Fibroblast of lung (primary cell): ENCODE results near the gene LGR4. TPM values are rescaled to one million over a fixed set of nuclear protein-coding genes. Genes with fewer than 3 reads are reported as not detected.
A peak's percentile ranks its signal among the peaks of the same experiment; 100 is the strongest.
"Not testable (repeated sequence)": the region's sequence is repeated elsewhere in the genome, so short reads cannot be mapped to it uniquely, and the experiment has no call there.

Experiments used
- DNase-seq, 2 donors: peaks; one replicate each; pipeline versions ENCODE4 v3.0.0 to v3.0.0-alpha.2; 2010; ENCODE audit warnings: low read depth in 2 of 2
- H2AFZ ChIP-seq: 2 replicates; pipeline ENCODE4 v1.5.1; 2012; ENCODE audit warnings: low read length, control low read depth, inconsistent platforms
- H3K27ac ChIP-seq: 2 replicates; pipeline ENCODE4 v1.5.1; 2011; ENCODE audit warnings: low read length, control low read depth; ENCODE audit not compliant: insufficient read depth
- H3K27me3 ChIP-seq: 2 replicates; pipeline ENCODE4 v1.5.1; 2011; ENCODE audit warnings: mild to moderate bottlenecking, low read length; ENCODE audit not compliant: control insufficient read depth, insufficient read depth
- H3K36me3 ChIP-seq: 2 replicates; pipeline ENCODE4 v1.5.1; 2011; ENCODE audit warnings: low read length; ENCODE audit not compliant: control insufficient read depth, insufficient read depth
- H3K4me1 ChIP-seq: 2 replicates; pipeline ENCODE4 v1.5.1; 2011; ENCODE audit warnings: low read length; ENCODE audit not compliant: control insufficient read depth, insufficient read depth; ENCODE audit errors: extremely low read depth
- H3K4me2 ChIP-seq: 2 replicates; pipeline ENCODE4 v1.5.1; 2011; ENCODE audit warnings: low read length, control low read depth; ENCODE audit not compliant: insufficient read depth; ENCODE audit errors: extremely low read depth
- H3K4me3 ChIP-seq, 4 experiments: fragments of 200-600 bp in 1 of 4; sonication (generic) in 1 of 4; replicated peaks in 1 of 4; 2 replicates each; pipeline ENCODE4 v1.5.1; 2011 to 2016; ENCODE audit warnings: low read length in 4 of 4, low read depth in 3 of 4, mild to moderate bottlenecking in 3 of 4, control low read depth in 2 of 4, inconsistent platforms in 1 of 4, mixed read lengths in 1 of 4; ENCODE audit not compliant: insufficient read depth in 1 of 4; ENCODE audit errors: control extremely low read depth in 1 of 4
- H3K79me2 ChIP-seq: 2 replicates; pipeline ENCODE4 v1.5.1; 2012; ENCODE audit warnings: mild to moderate bottlenecking, low read length, inconsistent platforms; ENCODE audit not compliant: control insufficient read depth, insufficient read depth
- H3K9ac ChIP-seq: 2 replicates; pipeline ENCODE4 v1.5.1; 2011; ENCODE audit warnings: mild to moderate bottlenecking, low read length, control low read depth; ENCODE audit not compliant: insufficient read depth
- H3K9me3 ChIP-seq: 2 replicates; pipeline ENCODE4 v1.5.1; 2012; ENCODE audit warnings: low read depth, low read length; ENCODE audit not compliant: control insufficient read depth, insufficient read depth
- H4K20me1 ChIP-seq: 2 replicates; pipeline ENCODE4 v1.5.1; 2011; ENCODE audit warnings: low read length; ENCODE audit not compliant: control insufficient read depth, insufficient read depth; ENCODE audit errors: extremely low read depth
- EZH2 ChIP-seq: IDR thresholded peaks from 2 replicates; pipeline ENCODE4 v1.5.1; 2012; ENCODE audit warnings: low read length, control low read depth, mild to moderate bottlenecking; ENCODE audit errors: missing control alignments
- polyA plus RNA-seq, 2 donors: library from polyadenylated mRNA; depleted of rRNA in 1 of 2; stranded (reverse) in 1 of 2; unstranded in 1 of 2; fragments of >200 nt; gene quantifications; 2 replicates each; pipeline ENCODE4 v1.2.1, GENCODE V29; 2011 to 2012; ENCODE audit warnings: missing spikeins in 1 of 2
- total RNA-seq: library from RNA; depleted of rRNA; stranded (reverse); fragments of >200 nt; gene quantifications from 2 replicates; pipeline ENCODE4 v1.2.1, GENCODE V29; 2014
- TF ChIP-seq, protein P1 (sequence below), 2 donors: IDR thresholded peaks in 1 of 2; conservative IDR thresholded peaks in 1 of 2; 1 replicate in 1 of 2; 2 replicates in 1 of 2; pipeline ENCODE4 v1.5.1; 2011 to 2012; ENCODE audit warnings: low read length in 2 of 2, control low read depth in 1 of 2, inconsistent platforms in 1 of 2, low read depth in 1 of 2, mild to moderate bottlenecking in 1 of 2

LGR4 gene
- total and polyA plus RNA-seq, 2 donors (not counting 1 experiment from before 2014, with no cell fraction given), result 6.4 to 8.8 TPM

DNA sequence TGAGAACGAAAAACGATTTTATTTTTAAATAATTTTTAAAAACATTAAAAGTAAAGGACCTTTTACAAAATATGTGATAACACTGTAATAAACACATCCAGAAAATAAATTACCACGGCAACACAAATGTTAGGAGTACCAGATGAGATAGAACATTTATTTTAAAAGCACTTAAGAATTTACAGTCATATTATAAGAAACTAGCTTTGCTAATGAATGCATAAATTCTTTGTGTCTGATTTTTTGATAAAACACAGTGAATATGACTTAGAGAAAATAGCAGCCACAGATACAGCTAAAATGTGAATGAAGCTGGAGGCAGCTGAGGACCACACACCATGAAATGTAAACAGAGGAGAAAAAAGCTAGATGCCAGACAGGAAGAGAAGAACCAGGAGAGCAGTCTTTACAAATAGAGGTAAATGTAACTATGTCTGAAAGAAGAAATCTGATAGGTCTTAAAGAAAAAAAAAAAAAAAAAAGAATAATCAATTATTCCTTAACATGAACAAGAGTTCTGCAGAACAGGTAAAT is 124.2 kb downstream of the LGR4 start:
- Histone ChIP-seq H3K9ac (no peak overlapping the region), H3K36me3 (no peaks in the 10 kb centered on the region), H3K4me2 (no peak overlapping the region), H3K79me2 (no peaks in the 10 kb centered on the region), H3K4me3 (no peak overlapping the region), H3K4me1 (no peaks in the 10 kb centered on the region), H4K20me1 (no peaks in the 10 kb centered on the region), H3K27me3 (no peaks in the 10 kb centered on the region), H2AFZ (no peak overlapping the region), H3K27ac (no peak overlapping the region), H3K9me3 (no peaks in the 10 kb centered on the region)
- no peak for DNase-seq
- TF ChIP-seq EZH2, result no peak
- TF ChIP-seq, protein P1, sequence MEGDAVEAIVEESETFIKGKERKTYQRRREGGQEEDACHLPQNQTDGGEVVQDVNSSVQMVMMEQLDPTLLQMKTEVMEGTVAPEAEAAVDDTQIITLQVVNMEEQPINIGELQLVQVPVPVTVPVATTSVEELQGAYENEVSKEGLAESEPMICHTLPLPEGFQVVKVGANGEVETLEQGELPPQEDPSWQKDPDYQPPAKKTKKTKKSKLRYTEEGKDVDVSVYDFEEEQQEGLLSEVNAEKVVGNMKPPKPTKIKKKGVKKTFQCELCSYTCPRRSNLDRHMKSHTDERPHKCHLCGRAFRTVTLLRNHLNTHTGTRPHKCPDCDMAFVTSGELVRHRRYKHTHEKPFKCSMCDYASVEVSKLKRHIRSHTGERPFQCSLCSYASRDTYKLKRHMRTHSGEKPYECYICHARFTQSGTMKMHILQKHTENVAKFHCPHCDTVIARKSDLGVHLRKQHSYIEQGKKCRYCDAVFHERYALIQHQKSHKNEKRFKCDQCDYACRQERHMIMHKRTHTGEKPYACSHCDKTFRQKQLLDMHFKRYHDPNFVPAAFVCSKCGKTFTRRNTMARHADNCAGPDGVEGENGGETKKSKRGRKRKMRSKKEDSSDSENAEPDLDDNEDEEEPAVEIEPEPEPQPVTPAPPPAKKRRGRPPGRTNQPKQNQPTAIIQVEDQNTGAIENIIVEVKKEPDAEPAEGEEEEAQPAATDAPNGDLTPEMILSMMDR (conservative IDR thresholded peaks at IDR 0.05 in 1 of 2, IDR thresholded peaks at IDR 0.05 in 1 of 2; ENCODE audit: low read depth in 1 of 2, low read length in 2 of 2), result no peak

DNA sequence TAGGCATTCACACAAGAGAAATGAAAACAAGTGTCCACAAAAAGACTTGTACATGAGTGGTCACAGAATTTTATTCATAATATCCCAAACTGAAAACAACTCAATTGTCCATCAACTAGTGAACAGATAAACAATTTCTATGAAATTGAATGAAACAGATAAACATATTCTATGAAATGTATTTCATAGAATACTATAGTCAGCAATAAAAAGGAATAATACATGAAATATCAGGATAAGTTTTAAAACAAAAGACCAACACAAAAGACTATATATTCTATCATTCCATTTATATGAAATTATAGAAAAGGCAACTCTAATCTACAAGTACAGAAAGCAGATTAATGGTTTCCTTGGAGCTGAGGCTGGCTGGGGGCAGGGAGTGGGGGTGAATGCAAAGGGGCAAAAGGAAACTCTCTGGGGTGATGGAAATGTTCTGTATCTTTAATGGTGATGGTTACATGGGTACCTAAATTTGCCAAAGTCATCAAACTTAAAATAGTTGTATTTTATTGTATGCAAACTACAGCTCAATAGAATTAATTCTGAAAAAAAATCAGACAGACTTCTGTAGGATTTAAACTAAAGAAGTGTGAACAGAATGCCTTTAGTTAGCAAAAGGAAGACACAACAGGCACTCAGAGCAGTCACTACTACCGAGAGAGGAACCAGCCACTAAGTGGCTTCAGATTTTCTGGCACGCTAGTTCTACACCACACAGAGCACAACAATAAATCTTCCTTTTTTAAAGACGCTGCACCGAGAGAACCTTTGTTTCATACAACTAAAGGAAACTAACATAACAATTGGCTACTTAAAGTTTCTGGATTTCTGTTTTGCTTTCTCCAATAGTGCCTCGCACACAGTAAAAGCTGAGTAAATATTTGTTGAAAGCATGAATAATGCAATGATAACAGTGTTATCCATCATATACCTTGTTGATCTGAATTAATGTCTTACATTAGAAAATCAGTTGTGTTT is 124.9 kb downstream of the LGR4 start:
- H3K4me2 ChIP-seq, result peak overlapping the region; percentile 51
- no peak for DNase-seq
- no peak overlapping the region for H3K27ac ChIP-seq
- no peaks in the 10 kb centered on the region for H4K20me1 ChIP-seq
- no peaks in the 10 kb centered on the region for H3K9me3 ChIP-seq
- no peak overlapping the region for H3K4me3 ChIP-seq
- H3K4me1 ChIP-seq, result no peaks in the 10 kb centered on the region
- no peaks in the 10 kb centered on the region for H3K79me2 ChIP-seq
- TF ChIP-seq, protein P1 (conservative IDR thresholded peaks at IDR 0.05 in 1 of 2, IDR thresholded peaks at IDR 0.05 in 1 of 2; ENCODE audit: low read depth in 1 of 2, low read length in 2 of 2), result no peak
- TF ChIP-seq EZH2, result no peak
- no peak overlapping the region for H3K9ac ChIP-seq
- peak overlapping the region; percentile 60 for H2AFZ ChIP-seq
- no peaks in the 10 kb centered on the region for H3K27me3 ChIP-seq
- H3K36me3 ChIP-seq, result no peaks in the 10 kb centered on the region

DNA sequence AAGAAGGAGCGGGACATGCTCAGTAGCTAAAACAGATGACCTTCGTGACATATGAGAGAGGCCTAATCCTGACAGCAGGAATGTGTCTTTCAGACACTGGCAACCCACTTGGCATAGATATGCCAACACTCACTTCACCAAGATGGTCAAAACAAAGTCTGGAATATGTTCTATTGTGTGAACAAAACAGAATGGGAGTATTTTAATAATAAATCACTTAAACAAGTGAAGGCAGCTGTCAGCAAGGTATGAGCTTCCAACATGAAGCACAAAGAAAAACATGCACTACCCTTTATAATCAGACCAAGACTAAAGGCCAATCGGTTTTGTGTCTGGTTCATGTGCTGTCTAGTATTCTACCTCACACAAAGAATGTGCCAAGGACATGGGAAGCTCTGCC is 132.6 kb downstream of the LGR4 start:
- H4K20me1 ChIP-seq, result no peaks in the 10 kb centered on the region
- no peaks in the 10 kb centered on the region for H3K27me3 ChIP-seq
- DNase-seq, result no peak

DNA sequence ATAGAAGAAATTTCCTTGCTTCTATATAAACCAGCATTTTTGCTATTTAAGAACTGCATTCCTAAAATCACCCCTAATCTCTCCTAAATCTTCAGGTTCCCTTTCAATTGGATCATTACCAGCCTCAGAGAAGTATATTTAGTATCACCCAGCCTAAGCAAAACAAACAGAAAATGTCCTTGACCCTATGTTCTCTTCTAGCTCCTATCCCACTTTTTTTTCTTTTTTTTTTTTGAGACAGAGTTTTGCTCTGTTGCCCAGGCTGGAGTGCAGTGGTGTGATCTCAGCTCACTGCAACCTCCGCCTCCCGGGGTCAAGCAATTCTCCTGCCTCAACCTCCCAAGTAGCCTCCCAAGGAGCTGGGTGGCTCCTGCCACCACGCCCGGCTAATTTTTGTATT is 137.8 kb downstream of the LGR4 start:
- not testable (repeated sequence) for H3K4me1 ChIP-seq, H4K20me1 ChIP-seq, H3K9me3 ChIP-seq, H3K4me2 ChIP-seq, H3K27me3 ChIP-seq, DNase-seq, H3K36me3 ChIP-seq, H2AFZ ChIP-seq, H3K79me2 ChIP-seq, H3K4me3 ChIP-seq, H3K27ac ChIP-seq, H3K9ac ChIP-seq

More for the DNA sequence above, 132.6 kb downstream of the LGR4 start:
- Histone ChIP-seq H3K4me1 (no peaks in the 10 kb centered on the region), H3K27ac (no peak overlapping the region), H3K9ac (no peak overlapping the region), H2AFZ (no peak overlapping the region), H3K79me2 (no peaks in the 10 kb centered on the region), H3K4me3 (no peak overlapping the region), H3K9me3 (no peaks in the 10 kb centered on the region), H3K4me2 (no peak overlapping the region), H3K36me3 (no peaks in the 10 kb centered on the region)
- TF ChIP-seq, protein P1 (conservative IDR thresholded peaks at IDR 0.05 in 1 of 2, IDR thresholded peaks at IDR 0.05 in 1 of 2; ENCODE audit: low read depth in 1 of 2, low read length in 2 of 2), result no peak
- TF ChIP-seq EZH2, result no peak
